HG02943 (cell line): ENCODE data around the gene NFATC1.

ENCODE experiments used
- ATAC-seq: cut with Tn5 transposase; IDR thresholded peaks from one replicate; pipeline ENCODE4 v1.9.1; 2021; ENCODE audit warnings: mild to moderate bottlenecking, low read depth, moderate library complexity; ENCODE audit not compliant: unreplicated experiment

The NFATC1 gene

GRCh38 chr18:79452190-79452990, 56.7 kb downstream of the NFATC1 start:
- ATAC-seq = no peak

GRCh38 chr18:79452991-79453645, 57.4 kb downstream of the NFATC1 start:
- no peak for ATAC-seq

- no peak for ATAC-seq
Measured at GRCh38 chr18:79453816-79454735, 58.3 kb downstream of the NFATC1 start.

- ATAC-seq = no peak
Measured at GRCh38 chr18:79455261-79455660, 59.5 kb downstream of the NFATC1 start.

GRCh38 chr18:79456105-79456980, 60.6 kb downstream of the NFATC1 start:
- ATAC-seq = no peak

GRCh38 chr18:79457239-79457638, 61.5 kb downstream of the NFATC1 start:
- ATAC-seq = no peak

GRCh38 chr18:79457652-79458051, 61.9 kb downstream of the NFATC1 start:
- no peak for ATAC-seq

- no peak for ATAC-seq
Measured at GRCh38 chr18:79458131-79458838, 62.6 kb downstream of the NFATC1 start.

- ATAC-seq = no peak
Measured at GRCh38 chr18:79458917-79459803, 63.4 kb downstream of the NFATC1 start.

GRCh38 chr18:79459946-79460480, 64.3 kb downstream of the NFATC1 start:
- peak; percentile 31 for ATAC-seq

- ATAC-seq = peak; percentile 66
Measured at GRCh38 chr18:79460481-79461300, 65.0 kb downstream of the NFATC1 start.

GRCh38 chr18:79461627-79462026, 65.9 kb downstream of the NFATC1 start:
- no peak for ATAC-seq

GRCh38 chr18:79463424-79463960, 67.8 kb downstream of the NFATC1 start:
- no peak for ATAC-seq

- ATAC-seq = peak; percentile 71
Measured at GRCh38 chr18:79465392-79465991, 69.8 kb downstream of the NFATC1 start.

- no peak for ATAC-seq
Measured at GRCh38 chr18:79466591-79466990, 70.9 kb downstream of the NFATC1 start.

GRCh38 chr18:79467126-79467525, 71.4 kb downstream of the NFATC1 start:
- ATAC-seq = no peak
